Cerebellar cortex (tissue), 1 donor: Measurements from ENCODE around the gene TKFC.
A peak's percentile ranks its signal among the peaks of the same experiment; 100 is the strongest.

Experiments used
- DNase-seq: peaks from one replicate; pipeline ENCODE4 v3.0.0-alpha.2; 2015; ENCODE audit warnings: low spot score

TKFC gene

DNA sequence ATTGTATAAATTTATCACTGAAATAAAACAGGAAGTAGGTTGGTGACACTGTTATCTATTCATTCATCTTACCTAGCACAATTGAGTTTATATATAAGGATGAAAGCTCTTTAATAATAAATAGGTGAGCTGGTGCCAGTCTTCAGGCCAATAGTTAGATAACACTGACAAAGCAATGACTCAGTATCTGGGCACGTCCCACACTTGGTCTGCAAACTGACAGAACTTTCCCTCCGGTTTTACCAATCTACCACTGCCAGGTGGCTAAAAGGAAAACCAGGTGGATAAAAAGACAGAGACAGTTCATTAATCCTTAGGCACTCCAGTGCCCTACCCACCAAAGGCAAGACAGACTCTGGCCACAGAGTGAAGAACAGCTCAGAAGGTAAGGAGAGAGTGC is 17.8 kb upstream of the TKFC start:
- DNase-seq, result no peak

DNA sequence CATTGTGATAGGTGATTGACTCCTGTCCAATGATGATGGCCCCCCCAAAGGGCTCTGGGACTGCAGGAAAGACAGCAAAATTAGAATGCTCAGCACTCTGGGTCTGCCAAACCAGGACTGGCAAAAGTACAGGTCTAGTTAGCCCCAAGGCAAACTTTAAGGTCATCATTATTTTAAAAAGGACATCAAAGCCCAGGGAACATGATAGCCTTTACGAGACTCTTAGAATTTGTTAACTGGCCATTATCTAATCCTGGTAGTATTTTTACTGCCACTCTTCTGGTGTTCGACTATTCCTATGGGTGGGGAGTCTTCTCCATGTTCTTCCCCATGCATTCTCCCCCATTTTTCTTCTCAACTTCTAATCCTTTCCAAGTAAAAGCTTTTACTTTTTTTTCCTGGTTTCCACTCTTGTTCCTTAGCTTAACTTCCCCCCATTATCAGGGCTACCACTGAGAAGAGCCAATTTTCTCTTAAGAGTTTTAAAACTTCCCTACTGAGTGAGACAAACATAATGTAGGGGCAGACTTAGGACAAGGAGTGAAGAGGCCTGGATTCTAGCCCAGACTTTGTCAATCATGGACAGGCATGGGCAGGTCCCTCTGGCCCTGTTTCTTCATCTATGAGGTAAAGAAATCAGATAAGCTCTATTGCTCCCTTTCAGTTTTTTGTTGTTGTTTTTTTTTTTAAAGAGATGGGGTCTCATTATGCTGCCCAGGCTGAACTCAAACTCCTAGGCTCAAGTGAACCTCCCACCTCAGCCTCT is 7.2 kb upstream of the TKFC start:
- DNase-seq, result no peak

DNA sequence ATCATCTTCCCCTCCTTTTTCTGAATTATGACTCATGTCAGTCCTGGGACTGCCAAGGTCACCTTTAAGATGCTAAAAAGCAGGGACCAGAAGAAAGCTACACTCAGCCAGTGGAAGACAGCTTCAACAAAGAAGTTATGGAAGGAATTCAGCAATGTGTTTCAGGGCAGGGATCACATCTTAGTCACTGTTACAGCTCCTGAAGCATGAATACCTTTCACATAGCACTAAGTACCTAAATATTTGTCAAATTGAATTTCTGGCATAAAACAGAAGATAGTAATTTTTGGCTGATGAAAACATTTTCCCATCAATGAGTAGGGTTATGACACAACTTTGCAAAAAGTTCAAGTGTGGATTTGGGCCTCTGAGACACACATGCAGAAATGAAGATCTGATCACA is 5.4 kb upstream of the TKFC start:
- DNase-seq, result no peak

DNA sequence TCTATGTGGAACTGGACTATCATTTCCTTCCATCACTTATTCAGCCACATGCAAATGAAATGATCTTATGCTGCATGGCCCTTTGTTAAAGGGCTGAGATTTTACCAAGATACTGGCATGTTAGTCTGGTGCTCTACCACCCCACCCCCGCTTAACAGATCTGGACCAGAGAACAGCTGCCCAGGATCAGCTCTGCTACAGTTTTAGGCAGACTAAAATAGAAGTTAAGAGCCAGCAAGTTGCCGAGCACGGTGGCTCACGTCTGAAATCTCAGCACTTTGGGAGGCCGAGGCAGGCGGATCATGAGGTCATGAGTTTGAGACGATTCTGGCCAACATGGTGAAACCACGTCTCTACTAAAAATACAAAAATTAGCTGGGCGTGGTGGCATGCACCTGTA is 4.7 kb upstream of the TKFC start:
- DNase-seq, result no peak

DNA sequence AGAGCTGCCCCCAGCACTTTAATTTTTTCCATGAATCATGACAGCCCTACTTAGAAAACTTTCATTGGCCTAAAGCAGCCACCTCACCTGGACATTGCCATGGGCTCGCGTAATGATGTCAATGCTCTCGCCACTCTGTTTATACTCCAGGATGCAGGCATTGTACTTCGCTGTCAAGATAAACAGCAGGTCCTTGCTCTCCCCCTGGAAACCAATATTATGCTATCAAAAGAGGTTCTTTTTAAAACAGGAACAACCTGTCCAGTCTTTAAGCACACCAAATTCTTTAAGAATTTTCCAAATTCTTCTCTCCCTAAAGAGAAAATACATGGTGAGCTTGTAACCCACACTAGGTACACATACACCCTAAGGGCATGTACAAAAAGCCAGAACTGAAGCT is 3.2 kb upstream of the TKFC start:
- no peak for DNase-seq

DNA sequence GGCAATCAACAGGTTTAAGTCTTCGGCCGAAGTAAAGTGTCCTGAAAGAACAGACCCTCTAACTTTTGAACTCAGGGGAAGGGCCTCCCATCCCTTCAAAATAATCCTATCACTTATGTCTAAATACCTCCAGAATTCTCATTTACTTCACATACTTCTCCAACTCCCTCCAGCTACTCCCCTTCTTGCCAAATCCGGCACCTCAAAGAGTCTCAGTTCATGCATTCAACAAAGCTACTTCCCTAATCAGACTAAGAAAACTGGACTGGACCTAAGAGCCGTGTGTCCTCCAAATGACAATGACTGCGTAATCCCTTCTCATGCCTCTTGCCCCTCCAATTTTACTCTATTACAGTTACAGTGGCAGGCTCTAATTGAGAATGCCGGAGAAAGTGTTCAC is 1.4 kb upstream of the TKFC start:
- DNase-seq, result no peak

DNA sequence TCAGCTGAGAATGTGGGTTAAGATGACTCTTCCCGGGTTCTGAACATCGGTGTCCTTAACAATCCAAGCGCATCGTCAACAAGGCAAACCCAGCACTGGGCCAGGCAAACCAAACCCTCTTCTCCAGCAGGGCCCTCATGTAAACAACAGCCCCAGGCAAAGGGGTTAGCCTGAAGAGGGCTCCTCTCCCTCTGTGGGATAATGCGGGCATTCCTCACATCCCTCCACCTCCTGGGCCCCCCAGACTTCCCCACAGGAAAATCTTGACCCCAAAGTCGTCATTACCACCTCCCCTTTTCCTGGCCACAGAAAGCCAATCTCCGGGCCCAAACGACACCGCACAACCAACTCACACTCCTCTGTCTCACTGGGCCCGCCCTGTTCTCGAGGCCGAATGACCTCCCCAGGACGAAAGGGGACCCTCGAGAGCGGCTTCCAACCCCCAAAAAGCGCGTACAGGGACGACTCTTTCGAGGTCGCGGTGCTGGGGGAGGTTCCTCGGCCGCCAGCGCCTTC is 689 bp upstream of the TKFC start:
- peak; percentile 8 for DNase-seq

DNA sequence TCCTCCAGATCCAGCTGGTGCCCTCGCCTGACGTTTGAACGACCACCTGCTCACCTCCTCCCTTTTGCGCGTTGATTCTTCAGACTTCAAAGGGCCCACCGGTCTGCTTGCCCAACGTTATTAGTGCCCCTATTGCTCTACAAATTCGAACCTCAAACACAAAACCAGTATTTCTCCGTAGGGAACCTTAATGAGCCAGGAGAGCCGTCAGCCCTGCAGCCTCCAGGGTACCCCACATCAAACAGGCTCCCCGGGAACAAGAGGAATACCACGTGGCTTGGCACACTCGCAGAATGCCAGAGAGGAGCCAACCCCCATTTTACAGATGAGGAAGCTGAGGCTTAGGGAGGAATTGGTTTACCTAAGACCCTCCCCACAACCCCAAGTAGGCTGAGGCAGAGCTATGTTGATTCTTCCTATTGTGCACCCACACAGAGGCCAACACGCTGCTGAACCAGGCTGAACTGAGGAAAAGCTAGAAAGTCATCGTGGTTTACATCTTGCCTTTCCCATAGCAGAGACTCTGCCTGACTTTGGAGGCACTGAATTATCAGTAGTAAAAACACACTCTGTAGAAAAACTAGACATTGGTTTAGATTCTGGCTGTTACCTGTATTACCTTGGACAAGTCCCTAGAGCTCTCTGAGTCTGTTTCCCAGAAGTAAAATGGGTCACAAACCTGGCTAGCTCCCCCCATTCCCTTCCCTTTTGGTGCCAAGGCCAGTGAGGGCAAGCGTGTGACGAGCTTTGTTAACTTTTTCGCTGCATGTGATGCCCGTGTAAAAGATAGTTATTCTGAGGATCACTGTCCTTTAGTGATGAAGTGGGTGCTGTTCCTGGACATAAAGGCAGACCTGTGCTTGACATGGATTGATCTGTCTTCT is 764 bp downstream of the TKFC start:
- peak; percentile 10 for DNase-seq

DNA sequence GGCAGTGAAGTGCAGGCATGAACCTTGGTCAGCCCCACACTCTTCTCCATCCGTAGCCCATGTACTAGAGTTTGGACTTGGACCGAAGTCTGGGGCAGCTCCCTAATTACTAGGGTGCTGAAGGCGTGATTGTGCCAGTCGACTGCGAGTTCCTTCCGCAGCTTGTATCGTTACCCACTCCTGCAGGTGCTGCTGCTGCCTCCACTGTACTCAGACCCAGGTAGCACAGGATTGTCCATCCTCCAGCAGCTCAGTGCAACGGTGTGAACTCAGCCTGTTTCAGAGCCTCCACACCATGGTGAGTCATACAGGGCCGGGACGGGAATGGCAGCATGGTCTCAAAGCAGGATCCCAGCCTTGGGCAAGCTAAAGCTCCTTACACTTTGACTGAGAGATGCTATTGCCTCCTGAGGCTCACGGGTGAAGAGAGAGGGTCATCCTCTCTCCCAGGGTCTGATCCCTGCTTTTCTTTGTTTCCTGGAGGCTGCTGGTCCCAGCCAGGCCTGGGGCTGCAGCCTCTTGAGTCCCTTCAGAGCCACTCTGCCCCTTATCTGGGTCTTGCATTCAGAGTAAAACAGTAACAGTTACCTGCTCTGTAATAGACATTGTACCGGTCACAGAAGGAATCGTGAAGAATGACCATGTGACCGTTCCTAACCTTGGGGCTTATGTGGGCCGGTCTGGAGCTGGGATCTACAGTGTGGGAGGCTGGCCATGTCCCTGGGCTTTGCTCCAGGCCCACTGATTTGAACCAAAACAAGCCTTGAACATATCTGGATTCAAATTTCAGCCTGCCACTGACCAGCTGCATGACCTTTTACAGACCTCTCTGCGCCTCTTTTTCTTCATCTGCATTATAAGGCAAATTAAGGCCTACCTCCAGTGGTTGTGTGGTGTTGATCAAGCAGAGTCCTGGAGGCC is 1.7 kb downstream of the TKFC start:
- peak; percentile 31 for DNase-seq

DNA sequence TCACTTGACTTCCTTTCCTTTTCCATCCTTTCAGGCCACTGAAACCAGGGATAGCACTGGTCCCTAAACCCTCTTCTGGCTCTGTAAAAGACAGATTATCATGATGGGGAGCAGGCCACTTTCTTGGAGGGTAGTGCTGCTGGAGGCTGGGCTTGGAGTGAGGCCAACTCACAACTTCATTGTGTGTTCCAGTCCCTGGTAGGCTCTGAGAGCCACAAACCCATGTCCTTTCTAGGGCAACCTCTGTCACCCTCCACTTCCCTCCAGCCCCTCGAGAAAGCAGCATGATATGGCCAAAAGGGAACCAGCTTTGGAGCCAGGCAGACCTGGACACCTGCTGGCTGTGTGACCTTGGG is 2.3 kb downstream of the TKFC start:
- peak; percentile 3 for DNase-seq

DNA sequence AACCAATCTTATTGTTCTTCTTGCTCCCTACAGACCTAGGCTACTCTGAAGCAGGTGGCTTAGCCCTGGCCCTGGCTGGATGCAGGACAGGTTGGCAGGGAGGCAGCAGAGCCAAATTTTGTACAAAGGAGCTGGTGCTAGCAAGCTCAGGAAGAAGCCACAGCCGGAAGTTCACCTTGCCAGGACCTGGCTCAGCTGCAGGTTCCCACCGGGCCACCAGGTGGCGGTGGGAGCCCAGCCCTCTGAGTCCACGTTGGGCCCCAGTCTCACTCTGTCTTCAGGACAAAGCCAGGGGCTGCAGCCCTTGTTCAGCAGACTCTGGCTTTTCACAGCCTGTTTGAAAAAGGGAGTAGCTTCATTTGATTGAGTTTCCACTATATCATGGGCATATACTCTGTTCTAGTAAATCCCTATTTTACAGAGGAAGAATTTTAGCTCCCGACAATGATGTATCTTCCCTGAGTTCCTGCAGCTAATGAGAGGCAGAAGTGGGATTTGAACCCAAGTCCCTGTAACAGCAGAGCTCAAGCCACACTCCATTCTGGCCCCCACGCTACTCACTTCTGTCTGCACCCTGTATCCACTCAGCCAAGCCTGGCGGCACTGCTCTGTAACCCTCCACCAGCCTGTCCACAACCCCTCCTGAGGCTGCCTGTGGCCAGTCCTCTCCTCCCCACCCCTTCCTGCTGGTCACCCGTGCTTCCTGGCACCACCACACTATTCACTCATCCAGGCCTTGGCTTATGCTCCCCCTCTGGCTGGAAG is 3.3 kb downstream of the TKFC start:
- peak; percentile 96 for DNase-seq

DNA sequence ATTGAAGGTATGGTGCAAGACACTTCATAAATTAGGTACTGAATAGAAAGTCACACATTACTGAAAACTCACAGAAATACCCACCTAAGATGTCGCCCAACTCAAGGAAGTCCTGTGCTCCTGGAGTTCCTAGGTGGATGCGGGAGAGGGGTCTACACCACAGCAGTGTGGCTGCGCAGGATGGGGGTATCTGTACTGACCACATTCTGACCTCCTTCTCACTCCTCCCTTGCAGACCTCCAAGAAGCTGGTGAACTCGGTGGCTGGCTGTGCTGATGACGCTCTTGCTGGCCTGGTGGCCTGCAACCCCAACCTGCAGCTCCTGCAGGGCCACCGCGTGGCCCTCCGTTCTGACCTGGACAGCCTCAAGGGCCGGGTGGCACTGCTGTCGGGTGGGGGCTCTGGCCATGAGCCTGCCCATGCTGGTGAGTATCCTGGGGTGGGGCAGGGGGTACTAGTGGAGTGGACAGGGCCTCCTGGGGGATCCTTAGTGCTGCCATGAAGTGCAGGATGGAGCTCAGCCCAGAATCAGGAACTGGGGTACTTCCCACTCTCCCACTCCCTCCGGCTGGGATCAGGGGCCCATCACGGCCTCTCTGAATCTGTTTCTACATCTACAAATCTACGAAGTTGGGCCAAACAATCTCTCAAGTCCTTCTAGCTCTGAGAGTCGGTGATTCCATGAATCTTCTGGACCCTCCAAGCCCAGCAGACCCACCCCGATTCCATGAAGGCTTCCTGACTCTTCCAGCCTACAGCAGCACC is 4.9 kb downstream of the TKFC start:
- no peak for DNase-seq

DNA sequence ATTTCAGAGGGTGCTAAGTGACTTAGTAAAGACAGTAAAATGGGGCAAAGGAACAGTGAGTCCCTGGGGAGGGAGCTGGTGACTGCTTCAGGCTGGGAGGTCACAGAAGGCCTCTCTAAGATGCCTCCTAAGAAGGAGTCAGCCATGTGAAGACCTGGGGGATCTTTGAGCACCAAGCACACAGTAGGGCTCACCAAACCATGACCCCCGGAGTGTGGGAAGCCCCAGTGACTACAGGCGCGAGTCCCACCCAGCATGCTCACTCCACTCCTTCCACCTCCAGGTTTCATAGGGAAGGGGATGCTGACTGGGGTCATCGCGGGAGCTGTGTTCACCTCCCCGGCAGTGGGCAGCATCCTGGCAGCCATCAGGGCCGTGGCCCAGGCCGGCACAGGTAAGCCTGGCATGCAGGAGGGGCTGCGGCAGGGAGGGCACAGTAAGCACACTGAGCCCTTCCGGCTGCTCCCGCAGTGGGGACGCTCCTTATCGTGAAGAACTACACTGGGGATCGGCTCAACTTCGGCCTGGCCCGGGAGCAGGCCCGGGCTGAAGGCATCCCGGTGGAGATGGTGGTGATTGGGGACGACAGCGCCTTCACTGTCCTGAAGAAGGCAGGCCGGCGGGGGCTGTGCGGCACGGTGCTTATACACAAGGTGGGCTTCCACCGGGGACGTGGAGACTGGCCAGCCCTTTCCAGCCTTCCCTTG is 5.9 kb downstream of the TKFC start:
- DNase-seq, result no peak

DNA sequence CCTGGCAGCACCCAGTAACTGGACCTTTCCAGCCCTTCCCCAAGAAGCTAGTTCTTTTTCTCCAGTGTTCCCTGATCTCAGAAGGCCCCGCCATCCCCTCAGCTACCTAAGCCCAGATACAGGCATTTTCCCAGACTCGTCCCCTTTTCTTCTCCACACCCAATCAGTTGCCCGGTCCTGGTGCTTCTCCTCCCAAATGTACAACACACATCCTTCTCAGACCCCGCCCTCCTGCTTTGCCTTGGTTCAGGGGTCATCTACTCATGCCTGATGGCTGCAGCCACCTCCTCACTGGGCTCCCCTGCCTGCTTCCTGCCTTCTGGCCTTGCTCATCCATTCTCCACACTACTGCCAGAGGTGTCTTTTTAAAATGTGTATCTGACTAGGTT is 6.5 kb downstream of the TKFC start:
- DNase-seq, result no peak

DNA sequence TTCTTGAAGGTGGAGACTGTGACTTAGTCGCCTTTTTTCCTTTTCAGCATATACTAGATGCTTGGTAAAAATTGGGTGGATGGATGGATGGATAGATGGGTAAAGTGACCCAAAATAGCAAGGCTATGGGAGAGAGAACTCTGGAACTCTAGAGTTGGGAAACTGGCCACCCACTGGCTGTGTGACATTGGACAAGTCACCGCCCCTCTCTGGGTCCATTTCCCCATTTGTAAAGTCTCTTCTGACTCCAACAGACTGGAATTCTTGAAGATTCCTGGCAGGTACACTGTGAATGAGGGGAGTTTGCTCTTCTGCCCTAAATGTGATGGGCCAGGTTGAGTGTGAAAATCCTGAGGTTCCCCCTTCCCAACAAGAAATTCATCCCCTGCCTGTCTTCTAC is 8.0 kb downstream of the TKFC start:
- DNase-seq, result no peak

DNA sequence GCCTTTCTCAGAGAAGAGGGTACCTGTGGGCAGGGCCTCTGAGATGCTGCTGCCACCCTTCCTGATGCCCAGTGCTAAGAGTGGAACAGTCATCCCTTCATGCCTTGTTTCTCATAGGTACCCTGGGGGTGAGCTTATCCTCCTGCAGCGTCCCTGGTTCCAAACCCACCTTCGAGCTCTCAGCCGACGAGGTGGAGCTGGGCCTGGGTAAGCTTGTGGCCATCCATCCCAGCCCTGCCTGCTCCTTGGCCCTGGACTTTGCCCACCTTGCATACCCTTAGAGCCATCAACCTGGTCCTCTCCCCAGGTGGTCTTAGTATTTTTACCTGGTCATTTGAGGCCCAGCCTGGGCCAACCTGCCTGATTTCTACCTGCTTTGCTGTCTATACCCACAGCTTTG is 8.7 kb downstream of the TKFC start:
- DNase-seq, result no peak

DNA sequence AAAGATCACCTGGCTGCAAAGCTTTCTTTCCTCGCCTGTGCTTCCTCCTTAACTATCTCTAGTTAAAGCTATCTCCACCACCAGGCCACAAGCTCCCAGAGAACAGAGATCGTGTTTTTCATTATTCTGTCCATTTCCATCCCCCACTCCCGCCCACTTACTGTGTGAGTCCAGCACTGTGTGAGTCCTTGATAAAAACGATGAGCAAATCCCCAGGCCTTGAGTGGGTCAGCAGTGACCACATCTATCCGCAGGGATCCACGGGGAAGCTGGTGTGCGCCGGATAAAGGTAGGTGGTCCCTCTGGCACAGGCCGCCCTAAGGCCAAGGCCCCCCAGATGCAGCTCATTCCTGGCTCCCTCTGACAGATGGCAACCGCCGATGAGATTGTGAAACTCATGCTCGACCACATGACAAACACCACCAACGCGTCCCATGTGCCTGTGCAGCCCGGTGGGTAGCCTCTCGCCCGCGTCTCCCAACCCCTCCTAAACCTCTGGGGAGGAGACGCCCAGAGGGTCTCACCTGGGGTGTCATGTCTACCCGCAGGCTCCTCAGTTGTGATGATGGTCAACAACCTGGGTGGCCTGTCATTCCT is 9.3 kb downstream of the TKFC start:
- DNase-seq, result no peak

DNA sequence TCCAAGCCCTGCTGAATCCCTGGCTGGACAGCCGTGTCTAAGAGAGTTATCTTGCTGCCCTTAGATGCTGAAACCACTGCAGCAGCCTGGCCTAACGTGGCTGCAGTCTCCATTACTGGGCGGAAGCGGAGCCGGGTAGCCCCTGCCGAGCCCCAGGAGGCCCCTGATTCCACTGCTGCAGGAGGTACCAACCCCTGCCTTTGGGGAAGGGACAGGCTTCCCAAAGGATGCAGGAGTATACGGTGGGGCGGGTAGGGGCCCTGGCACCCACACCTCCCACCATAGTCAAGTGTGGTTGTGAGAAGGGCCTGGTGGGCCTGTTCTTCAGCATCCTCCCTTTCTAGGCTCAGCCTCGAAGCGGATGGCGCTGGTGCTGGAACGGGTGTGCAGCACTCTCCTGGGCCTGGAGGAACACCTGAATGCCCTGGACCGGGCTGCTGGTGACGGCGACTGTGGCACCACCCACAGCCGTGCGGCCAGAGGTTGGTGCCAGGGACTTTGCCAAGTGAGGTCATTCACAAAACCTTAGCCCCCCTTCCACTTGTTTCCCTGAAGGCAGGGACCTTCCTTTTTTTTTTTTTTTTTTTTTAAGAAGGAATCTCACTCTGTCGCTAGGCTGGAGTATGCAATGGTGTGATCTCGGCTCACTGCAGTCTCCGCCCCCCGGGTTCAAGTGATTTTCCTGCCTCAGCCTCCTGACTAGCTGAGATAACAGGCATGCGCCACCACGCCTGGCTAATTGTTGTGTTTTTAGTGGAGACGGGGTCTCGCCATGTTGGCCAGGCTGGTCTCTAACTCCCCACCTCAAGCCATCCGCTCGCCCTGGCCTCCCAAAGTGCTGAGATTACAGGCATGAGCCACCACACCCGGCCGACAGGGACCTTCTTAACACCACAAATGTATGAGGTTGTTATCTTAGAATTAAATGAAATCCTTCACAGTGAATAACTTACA is 11.0 kb downstream of the TKFC start:
- DNase-seq, result no peak
